ENCODE data around the gene UNC45A. TPM values are rescaled to one million over a fixed set of nuclear protein-coding genes. Genes with fewer than 3 reads are reported as not detected.
"Not testable (repeated sequence)": the region's sequence is repeated elsewhere in the genome, so short reads cannot be mapped to it uniquely, and the experiment has no call there.

UNC45A gene
- total RNA-seq, 1 experiment from 2014 or later = 66.8 TPM

- DNase-seq (ENCODE audit: low read depth) = no peak
Measured at GRCh38 chr15:90917569-90917968, 17.5 kb upstream of the UNC45A start.

- no peak for DNase-seq (ENCODE audit: low read depth)
Measured at GRCh38 chr15:90918034-90918788, 16.9 kb upstream of the UNC45A start.

GRCh38 chr15:90918835-90919234 is 16.2 kb upstream of the UNC45A start:
- DNase-seq (ENCODE audit: low read depth) = no peak

- no peak for DNase-seq (ENCODE audit: low read depth)
Measured at GRCh38 chr15:90921887-90922286, 13.2 kb upstream of the UNC45A start.

- not testable (repeated sequence) for DNase-seq (ENCODE audit: low read depth)
Measured at GRCh38 chr15:90922712-90923322, 12.3 kb upstream of the UNC45A start.

GRCh38 chr15:90924375-90924774 is 10.7 kb upstream of the UNC45A start:
- no peak for DNase-seq (ENCODE audit: low read depth)

- not testable (repeated sequence) for DNase-seq (ENCODE audit: low read depth)
Measured at GRCh38 chr15:90926766-90927165, 8.3 kb upstream of the UNC45A start.

- DNase-seq (ENCODE audit: low read depth) = not testable (repeated sequence)
Measured at GRCh38 chr15:90928106-90928505, 7.0 kb upstream of the UNC45A start.

- DNase-seq (ENCODE audit: low read depth) = no peak
Measured at GRCh38 chr15:90929246-90930019, 5.7 kb upstream of the UNC45A start.

GRCh38 chr15:90930861-90931574 is 4.1 kb upstream of the UNC45A start:
- no peak for DNase-seq (ENCODE audit: low read depth)

GRCh38 chr15:90931575-90931827 is 3.6 kb upstream of the UNC45A start:
- no peak for DNase-seq (ENCODE audit: low read depth)

GRCh38 chr15:90931828-90932659 is 3.0 kb upstream of the UNC45A start, which contains the start of gene HDDC3:
Gene HDDC3, minus strand, starts transcription at chr15:90932549. Its CDS starts 9 bp downstream, at chr15:90932540.
- DNase-seq (ENCODE audit: low read depth) = peak; percentile 82

GRCh38 chr15:90932660-90932991 is 2.5 kb upstream of the UNC45A start:
- DNase-seq (ENCODE audit: low read depth) = no peak

GRCh38 chr15:90933301-90933700 is 1.8 kb upstream of the UNC45A start:
- no peak for DNase-seq (ENCODE audit: low read depth)

GRCh38 chr15:90934256-90934948 is 683 bp upstream of the UNC45A start:
- DNase-seq (ENCODE audit: low read depth) = peak; percentile 76

GRCh38 chr15:90936823-90937222 is 1.7 kb downstream of the UNC45A start:
- DNase-seq (ENCODE audit: low read depth) = no peak

- DNase-seq (ENCODE audit: low read depth) = no peak
Measured at GRCh38 chr15:90938261-90938660, 3.2 kb downstream of the UNC45A start.

GRCh38 chr15:90939756-90940155 is 4.7 kb downstream of the UNC45A start:
- DNase-seq (ENCODE audit: low read depth) = no peak

GRCh38 chr15:90941038-90941437 is 6.0 kb downstream of the UNC45A start:
- DNase-seq (ENCODE audit: low read depth) = no peak

- DNase-seq (ENCODE audit: low read depth) = no peak
Measured at GRCh38 chr15:90942354-90943120, 7.5 kb downstream of the UNC45A start.
